Brain pericyte (primary cell): Measurements from ENCODE around the gene PCDHGA7.
"Not testable (repeated sequence)": the region's sequence is repeated elsewhere in the genome, so short reads cannot be mapped to it uniquely, and the experiment has no call there.

Source experiments
- DNase-seq: peaks from one replicate; pipeline ENCODE4 v3.0.0-alpha.2; 2012; ENCODE audit warnings: low read depth, low spot score

Gene PCDHGA7

GRCh38 chr5:141430332-141431113 is 48.0 kb downstream of the PCDHGA7 start, which contains the start of gene PCDHGA12:
Gene PCDHGA12, plus strand, starts transcription at chr5:141430507. Its CDS starts 253 bp downstream, at chr5:141430760.
- peak; percentile 68 for DNase-seq

- no peak for DNase-seq
These were observed 48.7 kb downstream of the PCDHGA7 start for GRCh38 chr5:141431286-141431685.

GRCh38 chr5:141432308-141432707 is 49.8 kb downstream of the PCDHGA7 start:
- DNase-seq = not testable (repeated sequence)

- not testable (repeated sequence) for DNase-seq
These were observed 50.2 kb downstream of the PCDHGA7 start for GRCh38 chr5:141432726-141433125.

GRCh38 chr5:141434006-141434405 is 51.5 kb downstream of the PCDHGA7 start:
- no peak for DNase-seq
